HTERT RPE-1 (cell line): Measurements from ENCODE around the gene SLC35B1.

ENCODE experiments used
- in situ Hi-C: fragments of 300-500 bp; cut with MboI; formaldehyde crosslinking; loops from 4 replicates; pipeline ENCODE4 v1.14.3; 2020; ENCODE audit warnings: low sequenced_read_pairs

SLC35B1 gene, protein sequence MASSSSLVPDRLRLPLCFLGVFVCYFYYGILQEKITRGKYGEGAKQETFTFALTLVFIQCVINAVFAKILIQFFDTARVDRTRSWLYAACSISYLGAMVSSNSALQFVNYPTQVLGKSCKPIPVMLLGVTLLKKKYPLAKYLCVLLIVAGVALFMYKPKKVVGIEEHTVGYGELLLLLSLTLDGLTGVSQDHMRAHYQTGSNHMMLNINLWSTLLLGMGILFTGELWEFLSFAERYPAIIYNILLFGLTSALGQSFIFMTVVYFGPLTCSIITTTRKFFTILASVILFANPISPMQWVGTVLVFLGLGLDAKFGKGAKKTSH

DNA sequence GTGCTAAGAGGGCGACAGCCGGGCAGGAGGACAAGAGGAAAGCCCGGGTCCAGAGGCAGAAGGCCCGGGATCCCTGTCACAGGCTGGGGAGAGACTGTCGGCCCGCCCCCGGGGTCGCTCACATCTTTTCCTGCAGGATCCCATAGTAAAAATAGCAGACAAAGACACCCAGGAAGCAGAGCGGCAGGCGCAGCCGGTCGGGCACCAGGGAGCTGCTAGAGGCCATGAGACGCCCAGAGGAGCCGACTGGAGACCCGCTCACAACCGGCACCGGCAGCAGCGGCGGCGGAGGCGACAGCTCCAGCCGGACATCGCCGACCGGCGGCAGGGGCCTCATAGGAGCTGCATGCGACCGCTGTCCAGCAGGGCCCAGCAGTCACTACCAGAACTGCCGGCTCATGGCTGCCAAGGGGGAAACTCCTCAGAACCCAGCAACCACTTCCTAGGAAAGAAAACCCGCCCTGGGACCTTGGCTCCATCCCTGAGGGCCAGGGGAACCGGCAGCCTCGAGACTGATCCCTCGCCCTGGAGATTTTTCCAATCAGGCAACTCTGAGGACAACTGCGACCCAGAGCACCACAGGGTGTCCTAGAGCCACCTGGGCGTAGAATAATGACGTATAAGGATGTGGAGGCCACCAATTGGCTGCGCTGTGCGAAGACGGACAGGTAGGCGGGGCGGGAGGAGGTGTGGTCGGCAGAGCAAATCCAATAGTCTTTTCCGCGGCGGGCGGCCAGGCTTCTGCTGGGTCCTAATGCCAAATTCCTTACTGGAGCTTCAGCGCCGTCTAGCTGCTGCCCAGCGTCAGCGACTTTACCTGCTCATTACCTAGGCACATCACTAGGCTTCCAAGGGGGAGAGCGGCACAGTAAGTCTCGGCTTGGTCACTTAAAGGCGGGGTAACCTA, at the start of gene SLC35B1:
Gene SLC35B1, minus strand, starts transcription at position 357 of the 907 bp plus-strand sequence. Its CDS starts 131 bp downstream, at position 226.
- in situ Hi-C loops, result no loop called here

DNA sequence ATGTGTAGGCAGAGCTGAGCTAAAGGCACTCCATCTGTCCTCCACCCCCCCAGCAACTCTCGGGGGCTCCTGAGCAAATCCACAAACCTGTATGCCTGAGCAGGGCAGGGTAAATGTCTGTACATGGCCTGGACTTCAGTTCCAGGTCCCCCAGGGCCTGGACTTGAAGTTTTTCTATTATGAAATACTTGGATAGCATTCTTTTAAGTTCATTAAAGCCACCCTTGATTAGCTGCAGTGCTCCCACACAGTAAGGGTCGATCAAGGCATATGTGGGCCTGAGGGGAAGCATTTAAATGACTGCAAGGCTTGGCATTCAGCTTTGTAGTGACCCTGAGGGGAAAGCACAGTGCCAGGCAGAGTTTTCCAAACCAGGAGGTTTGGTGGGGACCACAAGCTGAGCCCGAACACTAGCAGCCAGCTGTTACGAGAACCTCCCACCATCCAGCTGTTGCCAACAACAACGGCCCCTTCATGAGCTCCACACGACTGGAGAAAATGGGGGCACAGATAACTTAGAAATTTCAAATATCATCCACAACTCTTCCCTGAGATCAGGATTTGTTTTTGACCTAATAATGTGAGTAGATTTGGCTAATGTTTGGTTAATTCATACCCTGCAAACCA, 49.5 kb upstream of the SLC35B1 start:
- in situ Hi-C loops, result no loop called here

DNA sequence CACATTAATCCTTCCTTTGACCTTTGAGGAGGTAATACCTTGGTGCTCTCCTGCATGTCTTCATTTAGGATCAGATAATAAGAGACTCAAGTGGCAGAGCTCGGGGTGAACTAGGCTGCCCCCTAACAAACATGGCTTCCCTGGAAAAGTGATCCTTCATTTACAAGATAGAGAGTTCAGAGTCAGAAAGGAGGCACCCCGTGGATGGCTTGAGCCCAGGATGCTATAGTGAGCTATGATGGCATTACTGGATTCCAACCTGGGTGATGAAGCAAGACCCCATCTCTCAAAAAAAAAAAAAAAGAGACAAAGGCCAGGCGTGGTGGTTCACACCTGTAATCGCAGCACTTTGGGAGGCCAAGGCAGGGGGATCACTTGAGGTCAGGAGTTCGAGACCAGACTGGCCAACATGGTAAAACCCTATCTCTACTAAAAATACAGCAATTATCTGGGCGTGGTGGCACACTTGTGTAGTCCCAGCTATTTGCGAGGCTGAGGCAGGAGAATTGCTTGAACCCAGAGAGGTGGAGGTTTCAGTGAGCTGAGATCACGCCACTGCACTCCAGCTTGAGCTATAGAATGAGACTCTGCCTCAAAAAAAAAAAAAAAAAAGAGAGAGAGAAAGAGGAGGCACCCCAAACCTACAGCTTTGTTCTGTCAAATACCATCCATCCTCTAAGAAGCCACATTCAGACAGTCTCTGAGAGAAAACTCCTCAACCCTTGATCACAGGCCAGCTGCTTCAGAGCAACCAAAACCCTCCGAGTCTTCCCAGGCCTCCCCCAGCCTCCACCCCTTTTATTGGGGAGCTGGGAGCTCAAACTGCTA, 48.8 kb upstream of the SLC35B1 start:
- in situ Hi-C loops, result no loop called here

DNA sequence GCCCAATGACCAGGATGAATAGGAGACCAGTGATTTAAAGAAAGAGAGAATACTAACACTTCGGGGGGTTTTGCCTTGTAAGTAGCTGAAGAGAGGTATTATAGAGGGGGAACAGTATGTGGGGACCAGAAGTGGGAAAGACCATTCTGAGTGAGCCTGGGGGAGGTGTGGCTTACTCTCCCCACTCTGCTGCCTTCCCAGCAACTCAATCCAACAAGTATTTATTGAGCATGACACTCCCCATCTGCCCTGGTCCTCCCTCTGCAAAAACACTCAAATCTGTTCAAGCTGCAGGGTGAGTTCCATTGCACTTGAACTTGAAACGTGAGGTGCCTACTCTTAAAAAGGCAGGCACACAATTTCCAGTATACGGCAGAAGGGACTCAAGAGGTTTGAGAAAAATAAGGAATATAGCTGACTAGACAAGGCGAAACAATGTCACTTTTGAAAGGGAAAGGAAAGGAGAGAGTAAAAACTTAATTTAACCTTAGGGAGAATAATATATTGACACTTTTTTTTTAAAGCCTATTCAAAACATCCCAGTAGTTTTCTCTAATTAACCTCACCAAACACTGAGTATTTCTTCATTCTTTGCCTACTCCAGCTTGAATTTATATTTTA, 48.0 kb upstream of the SLC35B1 start:
- in situ Hi-C loops, result no loop called here

DNA sequence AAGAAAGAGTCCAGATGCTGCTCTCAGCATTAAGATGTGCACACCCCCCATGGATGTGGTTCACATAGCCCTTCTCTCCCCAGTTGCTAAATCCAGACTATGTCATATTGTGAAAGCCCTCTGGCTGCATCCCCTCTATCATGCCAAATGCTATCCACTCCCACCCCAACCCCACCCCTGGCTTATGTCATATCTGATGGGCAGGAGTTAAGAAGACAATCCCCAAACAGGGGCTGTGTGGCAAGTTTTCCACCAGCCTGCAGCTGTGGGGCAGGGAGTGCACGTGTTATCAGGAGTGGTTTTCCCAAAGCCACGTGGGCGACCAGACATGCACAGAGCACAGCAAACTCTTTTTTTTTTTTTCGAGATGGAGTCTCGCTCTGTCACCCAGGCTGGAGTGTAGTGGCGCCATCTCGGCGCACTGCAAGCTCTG, 46.2 kb upstream of the SLC35B1 start:
- in situ Hi-C loops, result no loop called here

DNA sequence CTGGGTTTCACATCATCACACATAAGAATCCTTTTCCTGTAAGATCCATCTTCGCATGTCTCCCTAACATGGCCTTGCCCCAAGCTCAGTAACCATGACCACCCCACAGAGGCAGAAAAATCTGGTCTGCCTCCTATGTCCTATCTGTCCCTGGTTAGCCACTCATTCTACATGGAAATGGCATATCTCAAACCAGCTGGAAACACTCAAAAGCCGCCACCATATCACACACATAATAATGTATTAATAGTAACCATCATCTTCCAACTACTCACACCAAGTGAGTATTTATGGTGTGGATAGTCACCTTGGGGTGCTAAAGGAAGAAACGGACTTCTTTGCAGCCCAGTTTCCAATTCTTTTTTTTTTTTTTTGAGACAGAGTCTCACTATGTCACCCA, 44.7 kb upstream of the SLC35B1 start:
- in situ Hi-C loops, result no loop called here

DNA sequence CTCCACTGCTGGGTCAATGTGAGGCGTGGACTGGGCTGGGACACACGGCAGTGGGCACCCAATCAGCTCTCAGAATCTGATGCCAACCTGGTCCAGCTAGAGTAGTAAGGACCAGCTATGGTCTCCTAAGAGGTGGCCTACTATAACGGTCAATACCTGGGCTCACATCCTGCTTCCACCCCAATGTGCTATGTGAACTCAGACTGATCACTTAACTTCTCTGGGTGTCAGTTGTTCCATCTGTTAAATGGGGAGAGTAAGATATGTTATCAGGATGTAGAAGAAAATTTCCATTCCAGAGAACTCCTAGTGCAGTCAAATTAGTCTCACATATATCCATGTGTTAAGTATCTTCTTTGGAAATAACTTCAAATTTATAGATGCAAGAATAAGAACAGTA, 42.0 kb upstream of the SLC35B1 start:
- in situ Hi-C loops, result no loop called here

DNA sequence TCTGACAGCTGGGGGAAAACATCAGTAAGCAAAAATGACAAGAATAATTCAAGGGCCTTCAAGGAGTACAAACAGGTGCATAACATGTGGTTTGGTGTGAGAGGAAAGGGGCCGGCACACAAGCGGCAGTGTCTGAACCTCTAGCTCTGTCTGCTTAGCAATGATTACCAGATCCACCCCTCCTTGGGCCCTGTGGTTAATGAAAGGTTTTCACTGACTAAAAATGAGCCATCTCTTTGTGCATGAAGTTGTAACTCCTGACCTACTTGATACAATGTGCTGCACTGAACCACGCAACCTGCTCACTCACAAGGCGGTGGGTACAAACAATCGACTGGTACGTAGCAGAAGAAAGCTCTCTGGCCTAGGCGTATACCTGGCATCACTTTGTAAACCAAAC, 41.0 kb upstream of the SLC35B1 start:
- in situ Hi-C loops, result no loop called here

DNA sequence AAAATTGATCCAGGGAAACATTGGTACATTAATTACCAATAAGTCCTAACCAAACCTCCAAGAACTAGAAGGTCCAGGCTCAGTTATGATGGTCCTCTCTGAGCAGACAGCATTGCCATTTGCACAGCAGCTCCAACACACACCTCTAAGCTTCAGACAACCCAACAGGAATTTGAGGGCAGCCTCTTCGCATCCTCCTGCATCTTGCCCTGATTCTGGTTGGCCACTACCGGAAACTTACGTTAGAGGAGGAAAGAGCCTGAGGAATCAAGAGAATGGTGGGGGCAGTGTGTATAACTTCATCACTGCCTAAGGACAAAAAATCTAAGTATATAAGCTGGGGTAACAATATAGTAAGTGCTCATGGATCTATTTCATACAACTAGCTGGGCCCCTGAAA, 40.5 kb upstream of the SLC35B1 start:
- in situ Hi-C loops, result no loop called here

DNA sequence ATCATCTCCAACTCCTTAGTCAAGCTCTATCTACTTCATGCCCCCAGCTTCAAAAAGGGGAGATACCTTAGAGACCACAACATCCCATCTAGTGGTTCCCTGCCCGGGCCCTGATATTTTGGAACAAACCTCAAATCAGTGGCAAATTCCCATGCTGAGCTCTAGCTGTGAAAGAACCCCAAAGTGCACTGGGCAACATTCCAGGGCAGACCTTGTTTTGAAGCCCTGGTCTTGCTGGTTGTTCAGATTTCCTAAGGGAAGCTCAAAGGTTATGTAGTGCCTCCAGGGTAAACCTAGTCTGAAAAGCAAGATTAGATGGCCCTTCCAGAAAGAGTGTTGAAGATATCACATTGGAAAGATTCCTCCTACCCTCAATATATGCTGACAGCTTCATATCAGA, 39.9 kb upstream of the SLC35B1 start:
- in situ Hi-C loops, result no loop called here

DNA sequence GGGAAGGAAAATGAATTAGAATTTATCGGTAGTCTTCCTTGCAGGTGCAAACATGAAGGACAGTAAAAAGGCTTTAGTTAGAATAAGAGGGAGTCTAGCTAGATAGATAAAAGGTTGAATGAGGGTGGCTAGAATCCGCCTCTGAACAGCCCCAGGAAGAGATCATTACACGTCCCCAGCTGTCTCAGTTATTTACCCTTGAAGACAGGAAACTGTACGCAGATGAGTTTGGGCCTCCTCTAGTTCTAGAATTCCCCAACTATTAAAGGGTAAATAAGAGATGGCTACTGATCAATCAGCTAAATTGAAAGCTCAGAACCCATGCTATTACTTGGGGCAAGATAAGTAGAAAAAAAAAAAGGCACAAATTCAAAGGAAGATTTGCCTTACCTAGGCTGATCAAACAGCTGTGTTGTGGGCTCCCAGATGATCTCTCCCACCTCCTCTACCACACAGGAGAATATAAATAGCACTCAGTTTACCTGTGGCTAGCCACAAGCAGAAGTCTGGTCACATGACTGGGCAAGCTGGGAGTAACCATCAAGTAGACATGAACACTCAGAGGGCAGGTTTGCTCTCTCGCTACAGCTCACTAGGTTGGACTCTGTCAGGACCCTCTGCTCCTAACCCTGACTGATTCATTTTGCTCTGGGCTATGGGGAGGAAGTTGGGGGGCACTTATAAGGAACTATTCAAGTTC, 39.2 kb upstream of the SLC35B1 start:
- in situ Hi-C loops, result no loop called here

DNA sequence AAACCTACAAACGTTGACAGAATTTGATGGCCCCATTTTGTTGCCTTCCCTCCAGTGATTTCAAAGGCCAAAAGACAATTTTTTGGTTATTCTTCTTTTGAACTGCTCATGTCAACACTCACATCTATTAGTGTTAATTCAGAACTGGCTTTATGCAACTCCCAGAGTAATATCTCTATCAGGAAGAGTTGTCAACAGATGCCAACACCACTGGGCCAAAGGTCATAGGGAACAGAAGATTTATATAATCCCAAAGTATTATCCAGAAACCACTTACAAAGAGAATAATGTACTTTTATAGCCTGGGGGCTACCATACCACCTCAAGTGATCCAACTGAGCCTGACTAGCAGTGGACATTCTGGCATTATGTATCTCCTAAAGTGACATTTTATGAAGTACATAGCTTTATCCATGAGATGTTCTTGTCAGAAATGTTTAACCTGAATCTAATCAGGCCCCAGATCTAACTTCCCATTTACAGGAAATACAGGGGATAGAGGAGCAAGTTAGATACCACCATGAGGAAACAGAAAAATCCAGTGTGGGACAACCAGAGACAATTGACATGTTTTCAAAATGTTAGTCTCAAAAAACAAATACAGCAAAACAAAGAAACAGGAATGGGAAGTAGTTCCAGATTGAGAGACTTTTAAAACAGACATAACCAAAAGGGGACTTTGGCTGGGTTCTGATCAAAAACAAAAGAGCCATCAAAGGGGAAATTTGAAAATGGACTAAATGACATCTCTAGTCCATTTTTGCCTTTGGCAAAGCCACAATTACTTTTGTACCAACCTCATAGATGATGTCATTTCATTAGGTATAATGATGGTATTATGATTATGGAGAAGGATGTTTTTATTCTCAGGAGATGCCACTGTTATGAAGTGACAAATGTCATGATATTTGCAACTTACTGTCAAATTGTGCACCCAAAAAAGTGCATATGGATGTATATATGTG, 37.7 kb upstream of the SLC35B1 start:
- in situ Hi-C loops, result no loop called here

DNA sequence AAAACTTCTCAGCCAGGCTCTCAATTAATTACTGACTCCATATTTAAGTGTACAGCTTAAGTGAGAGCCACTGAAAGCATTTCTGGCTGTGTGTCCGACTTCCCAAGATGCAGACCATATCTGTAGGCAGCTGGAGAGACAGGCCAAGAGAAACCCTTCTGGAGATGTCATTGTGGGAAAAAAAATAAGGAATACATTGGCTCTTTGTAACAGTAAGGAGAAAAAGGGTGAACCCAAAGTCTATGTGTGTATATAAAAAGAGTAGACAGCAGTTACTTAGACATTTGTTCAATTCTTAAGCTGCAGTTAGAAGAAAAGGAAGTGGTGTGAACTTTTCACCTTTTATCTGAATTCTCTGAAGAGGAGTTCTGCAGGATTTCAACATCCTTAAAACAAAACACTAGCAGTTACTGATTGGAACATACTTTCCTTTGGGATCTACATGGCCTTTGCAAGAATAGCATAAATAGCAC, 34.4 kb upstream of the SLC35B1 start:
- in situ Hi-C loops, result no loop called here

DNA sequence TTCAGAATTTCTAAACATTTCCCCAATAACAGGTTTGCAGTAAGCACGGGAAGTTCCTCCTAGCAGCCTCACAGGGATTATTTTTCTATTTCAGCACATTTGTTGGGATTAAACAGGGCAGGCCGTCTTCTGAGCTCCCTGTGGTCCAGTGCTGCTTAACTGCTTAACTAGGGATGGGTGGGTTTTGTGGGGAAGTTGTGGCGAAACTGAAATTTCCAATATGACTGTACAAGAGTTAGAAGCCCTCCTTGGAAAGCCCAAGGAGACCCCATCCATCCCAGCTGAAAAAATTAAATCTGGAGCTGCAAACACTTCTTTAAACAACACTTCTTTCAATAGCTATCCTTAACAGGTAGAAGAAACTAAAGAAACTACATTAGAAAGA, 33.9 kb upstream of the SLC35B1 start:
- in situ Hi-C loops, result no loop called here

DNA sequence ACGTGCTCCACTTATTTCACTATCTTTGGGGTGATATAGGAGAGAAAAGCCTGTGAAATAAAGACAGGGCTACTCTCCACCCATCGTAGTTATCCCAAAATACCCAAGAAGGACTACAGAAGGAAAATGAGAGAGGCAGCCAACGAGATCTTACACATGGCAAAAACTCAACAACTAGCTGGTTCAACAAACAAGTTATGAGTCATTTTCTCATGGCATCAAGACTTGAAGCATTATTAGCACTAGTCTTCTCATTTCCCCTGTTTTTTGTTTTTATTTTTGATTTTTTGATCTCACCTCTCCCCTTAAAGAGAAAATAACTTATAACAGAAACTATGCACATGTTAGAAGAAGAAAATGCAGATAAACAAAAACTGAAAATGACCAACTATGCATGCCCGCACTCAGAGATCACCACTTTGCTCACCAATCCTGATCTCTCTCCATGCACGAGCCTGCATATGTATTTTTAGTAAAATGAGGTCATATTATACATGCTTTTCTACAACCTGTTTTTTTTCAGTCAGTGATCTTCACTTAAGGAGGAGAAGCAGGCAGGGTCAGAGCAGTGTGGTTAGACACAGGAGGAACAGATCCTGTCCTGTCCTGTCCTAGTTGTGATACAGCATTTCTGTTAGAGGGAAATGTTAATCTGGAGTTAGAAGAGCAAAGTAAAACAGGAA, 33.4 kb upstream of the SLC35B1 start:
- in situ Hi-C loops, result no loop called here

DNA sequence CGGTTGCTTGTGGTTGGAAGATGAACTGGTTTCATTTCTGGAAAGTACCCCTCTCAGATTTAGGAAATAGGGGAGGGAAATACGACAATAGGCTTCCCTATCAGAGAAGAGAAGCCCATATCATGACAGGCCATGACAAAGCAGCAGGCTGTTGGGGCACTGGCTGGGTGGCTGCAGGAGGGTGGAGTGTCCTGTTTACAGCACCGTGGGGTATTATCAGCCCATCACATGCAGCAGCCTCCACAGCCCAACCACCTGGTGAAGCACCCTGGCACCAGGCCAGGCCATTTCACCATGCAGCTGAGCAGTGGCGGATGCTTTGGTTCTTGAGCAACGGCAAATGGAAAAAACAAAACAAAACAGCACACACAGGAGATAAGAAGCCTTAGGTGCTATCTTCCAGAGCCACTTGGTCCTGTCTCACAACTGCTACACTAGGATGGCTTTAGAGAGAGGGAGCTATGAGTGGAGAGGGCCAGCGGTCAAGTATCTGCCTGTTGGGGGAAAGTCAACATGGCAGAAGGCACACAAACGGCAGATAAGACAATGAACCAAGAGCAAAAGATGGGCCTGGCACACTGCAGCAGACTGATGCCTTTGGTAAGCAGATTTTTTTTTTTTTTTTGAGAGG, 32.0 kb upstream of the SLC35B1 start:
- in situ Hi-C loops, result no loop called here

DNA sequence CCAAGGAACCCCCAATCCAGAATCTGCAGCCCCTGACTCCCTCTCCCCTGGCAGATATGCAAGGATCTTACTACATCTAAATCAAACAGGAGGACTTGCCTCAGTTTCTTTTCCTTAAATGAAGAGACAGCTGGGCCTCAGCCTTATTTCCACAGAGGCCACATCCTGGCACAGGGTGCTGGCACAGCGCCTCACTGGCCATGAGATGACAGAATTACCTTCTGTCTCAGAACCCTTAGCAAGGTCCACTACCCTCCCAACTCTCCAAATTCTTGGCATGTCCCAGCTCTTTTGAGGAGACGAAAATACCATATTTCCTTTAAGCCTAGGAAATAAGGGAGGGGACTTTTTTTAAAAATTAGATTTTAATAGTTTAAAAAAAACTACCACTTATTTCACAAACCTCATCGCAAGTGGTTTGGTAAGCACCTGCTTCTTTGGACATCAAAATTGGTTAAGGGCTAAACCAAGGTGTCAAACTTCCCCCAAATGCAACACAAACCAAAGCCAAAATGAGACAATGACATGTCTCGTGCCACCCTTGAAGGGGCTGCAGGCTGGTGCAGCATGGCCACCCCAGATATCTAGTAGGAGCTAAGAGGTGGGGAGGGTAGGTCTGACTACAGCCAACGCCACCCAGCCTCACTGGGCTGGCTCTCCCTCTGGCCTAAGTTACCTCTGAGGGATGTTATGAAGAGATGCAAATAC, 30.8 kb upstream of the SLC35B1 start:
- in situ Hi-C loops, result no loop called here
